Superior temporal gyrus (tissue), 1 donor: Measurements from ENCODE around the gene TOR1A.
"Not testable (repeated sequence)": the region's sequence is repeated elsewhere in the genome, so short reads cannot be mapped to it uniquely, and the experiment has no call there.

Experiments used
- DNase-seq: peaks from one replicate; pipeline ENCODE4 v3.0.0-alpha.2; 2016; ENCODE audit errors: extremely low spot score

The TOR1A gene

GRCh38 chr9:129822898-129823541 lies 916 bp downstream of the TOR1A start:
- DNase-seq: no peak

GRCh38 chr9:129816501-129817435 lies 7.2 kb downstream of the TOR1A start:
- DNase-seq: no peak

GRCh38 chr9:129815278-129815677 lies 8.7 kb downstream of the TOR1A start:
- DNase-seq: no peak

GRCh38 chr9:129814432-129815223 lies 9.3 kb downstream of the TOR1A start:
- no peak for DNase-seq

GRCh38 chr9:129813661-129814060 lies 10.3 kb downstream of the TOR1A start:
- DNase-seq: no peak

- DNase-seq: no peak
Measured at GRCh38 chr9:129812385-129812784, 11.6 kb downstream of the TOR1A start.

- no peak for DNase-seq
Measured at GRCh38 chr9:129811967-129812363, 12.0 kb downstream of the TOR1A start.

GRCh38 chr9:129810788-129811187 lies 13.1 kb downstream of the TOR1A start:
- DNase-seq: no peak

GRCh38 chr9:129810116-129810515 lies 13.8 kb downstream of the TOR1A start:
- DNase-seq: no peak

GRCh38 chr9:129809346-129809745 lies 14.6 kb downstream of the TOR1A start:
- no peak for DNase-seq

- no peak for DNase-seq
Measured at GRCh38 chr9:129806061-129806460, 17.9 kb downstream of the TOR1A start.

GRCh38 chr9:129803676-129804060 lies 20.3 kb downstream of the TOR1A start:
- peak; percentile 19 for DNase-seq

- DNase-seq: peak; percentile 95
Measured at GRCh38 chr9:129802833-129803675, 20.9 kb downstream of the TOR1A start, which contains the start of gene TOR1B. TOR1B (plus strand) TSS chr9:129803184; CDS start chr9:129803213, 29 bp downstream.

GRCh38 chr9:129801504-129801903 lies 22.4 kb downstream of the TOR1A start:
- no peak for DNase-seq

GRCh38 chr9:129798973-129799372 lies 25.0 kb downstream of the TOR1A start:
- no peak for DNase-seq

- DNase-seq: not testable (repeated sequence)
Measured at GRCh38 chr9:129796029-129796428, 27.9 kb downstream of the TOR1A start.

GRCh38 chr9:129794549-129794948 lies 29.4 kb downstream of the TOR1A start:
- DNase-seq: no peak

GRCh38 chr9:129786481-129786880 lies 37.5 kb downstream of the TOR1A start:
- no peak for DNase-seq

GRCh38 chr9:129785866-129786265 lies 38.1 kb downstream of the TOR1A start:
- DNase-seq: no peak

- DNase-seq: not testable (repeated sequence)
Measured at GRCh38 chr9:129784970-129785369, 39.0 kb downstream of the TOR1A start.
